Measurements from ENCODE around the gene ACTL7A. TPM values are rescaled to one million over a fixed set of nuclear protein-coding genes. Genes with fewer than 3 reads are reported as not detected.

The ACTL7A gene
- polyA plus RNA-seq, 1 donor from 2014 or later, result not detected

GRCh38 chr9:108863891-108864290 lies 1.8 kb downstream of the ACTL7A start:
- Histone ChIP-seq H3K4me3 (ENCODE audit: low read length) (no peak overlapping the region), H3K79me2 (replicated peaks; ENCODE audit: insufficient read depth, low read length) (no peaks in the 10 kb centered on the region), H3K36me3 (ENCODE audit: insufficient read depth, low read length) (peaks cover 11% of the 10 kb centered on the region), H3K4me2 (ENCODE audit: low read length) (no peak overlapping the region), H3K27me3 (ENCODE audit: insufficient read depth, low read depth, low read length) (no peaks in the 10 kb centered on the region), H3F3A (ENCODE audit: insufficient read depth, low read length, poor library complexity, severe bottlenecking) (peaks cover 7% of the 10 kb centered on the region), H3K9ac (ENCODE audit: low read length) (no peak overlapping the region), H3K9me2 (ENCODE audit: insufficient read depth, low read length) (no peaks in the 10 kb centered on the region), H3K27ac (ENCODE audit: low read length) (no peak overlapping the region), H3K9me3 (ENCODE audit: low read length) (no peaks in the 10 kb centered on the region), H4K20me1 (ENCODE audit: insufficient read depth) (no peaks in the 10 kb centered on the region), H2AFZ (ENCODE audit: low read depth, low read length) (no peak overlapping the region)
- no peak for TF ChIP-seq POLR2AphosphoS5 (IDR thresholded peaks at IDR 0.05)
- no peak for TF ChIP-seq SMC3 (conservative IDR thresholded peaks at IDR 0.05; ENCODE audit: poor library complexity)
- TF ChIP-seq, protein P1, sequence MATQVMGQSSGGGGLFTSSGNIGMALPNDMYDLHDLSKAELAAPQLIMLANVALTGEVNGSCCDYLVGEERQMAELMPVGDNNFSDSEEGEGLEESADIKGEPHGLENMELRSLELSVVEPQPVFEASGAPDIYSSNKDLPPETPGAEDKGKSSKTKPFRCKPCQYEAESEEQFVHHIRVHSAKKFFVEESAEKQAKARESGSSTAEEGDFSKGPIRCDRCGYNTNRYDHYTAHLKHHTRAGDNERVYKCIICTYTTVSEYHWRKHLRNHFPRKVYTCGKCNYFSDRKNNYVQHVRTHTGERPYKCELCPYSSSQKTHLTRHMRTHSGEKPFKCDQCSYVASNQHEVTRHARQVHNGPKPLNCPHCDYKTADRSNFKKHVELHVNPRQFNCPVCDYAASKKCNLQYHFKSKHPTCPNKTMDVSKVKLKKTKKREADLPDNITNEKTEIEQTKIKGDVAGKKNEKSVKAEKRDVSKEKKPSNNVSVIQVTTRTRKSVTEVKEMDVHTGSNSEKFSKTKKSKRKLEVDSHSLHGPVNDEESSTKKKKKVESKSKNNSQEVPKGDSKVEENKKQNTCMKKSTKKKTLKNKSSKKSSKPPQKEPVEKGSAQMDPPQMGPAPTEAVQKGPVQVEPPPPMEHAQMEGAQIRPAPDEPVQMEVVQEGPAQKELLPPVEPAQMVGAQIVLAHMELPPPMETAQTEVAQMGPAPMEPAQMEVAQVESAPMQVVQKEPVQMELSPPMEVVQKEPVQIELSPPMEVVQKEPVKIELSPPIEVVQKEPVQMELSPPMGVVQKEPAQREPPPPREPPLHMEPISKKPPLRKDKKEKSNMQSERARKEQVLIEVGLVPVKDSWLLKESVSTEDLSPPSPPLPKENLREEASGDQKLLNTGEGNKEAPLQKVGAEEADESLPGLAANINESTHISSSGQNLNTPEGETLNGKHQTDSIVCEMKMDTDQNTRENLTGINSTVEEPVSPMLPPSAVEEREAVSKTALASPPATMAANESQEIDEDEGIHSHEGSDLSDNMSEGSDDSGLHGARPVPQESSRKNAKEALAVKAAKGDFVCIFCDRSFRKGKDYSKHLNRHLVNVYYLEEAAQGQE (IDR thresholded peaks at IDR 0.05; ENCODE audit: borderline replicate concordance), result no peak
- TF ChIP-seq EP300 (conservative IDR thresholded peaks at IDR 0.05; ENCODE audit: poor library complexity, severe bottlenecking), result no peak
- no peak for TF ChIP-seq TAF1 (IDR thresholded peaks at IDR 0.05; ENCODE audit: low read depth)
- TF ChIP-seq MXI1 (conservative IDR thresholded peaks at IDR 0.05; ENCODE audit: poor library complexity, severe bottlenecking), result no peak
- no peak for TF ChIP-seq RAD21 (conservative IDR thresholded peaks at IDR 0.05)
- TF ChIP-seq, protein P2, sequence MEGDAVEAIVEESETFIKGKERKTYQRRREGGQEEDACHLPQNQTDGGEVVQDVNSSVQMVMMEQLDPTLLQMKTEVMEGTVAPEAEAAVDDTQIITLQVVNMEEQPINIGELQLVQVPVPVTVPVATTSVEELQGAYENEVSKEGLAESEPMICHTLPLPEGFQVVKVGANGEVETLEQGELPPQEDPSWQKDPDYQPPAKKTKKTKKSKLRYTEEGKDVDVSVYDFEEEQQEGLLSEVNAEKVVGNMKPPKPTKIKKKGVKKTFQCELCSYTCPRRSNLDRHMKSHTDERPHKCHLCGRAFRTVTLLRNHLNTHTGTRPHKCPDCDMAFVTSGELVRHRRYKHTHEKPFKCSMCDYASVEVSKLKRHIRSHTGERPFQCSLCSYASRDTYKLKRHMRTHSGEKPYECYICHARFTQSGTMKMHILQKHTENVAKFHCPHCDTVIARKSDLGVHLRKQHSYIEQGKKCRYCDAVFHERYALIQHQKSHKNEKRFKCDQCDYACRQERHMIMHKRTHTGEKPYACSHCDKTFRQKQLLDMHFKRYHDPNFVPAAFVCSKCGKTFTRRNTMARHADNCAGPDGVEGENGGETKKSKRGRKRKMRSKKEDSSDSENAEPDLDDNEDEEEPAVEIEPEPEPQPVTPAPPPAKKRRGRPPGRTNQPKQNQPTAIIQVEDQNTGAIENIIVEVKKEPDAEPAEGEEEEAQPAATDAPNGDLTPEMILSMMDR (IDR thresholded peaks at IDR 0.05; ENCODE audit: poor library complexity, severe bottlenecking), result no peak
- TF ChIP-seq EZH2 (IDR thresholded peaks at IDR 0.05; ENCODE audit: borderline replicate concordance, insufficient read depth, low read length, poor library complexity, severe bottlenecking), result no peak

DNA sequence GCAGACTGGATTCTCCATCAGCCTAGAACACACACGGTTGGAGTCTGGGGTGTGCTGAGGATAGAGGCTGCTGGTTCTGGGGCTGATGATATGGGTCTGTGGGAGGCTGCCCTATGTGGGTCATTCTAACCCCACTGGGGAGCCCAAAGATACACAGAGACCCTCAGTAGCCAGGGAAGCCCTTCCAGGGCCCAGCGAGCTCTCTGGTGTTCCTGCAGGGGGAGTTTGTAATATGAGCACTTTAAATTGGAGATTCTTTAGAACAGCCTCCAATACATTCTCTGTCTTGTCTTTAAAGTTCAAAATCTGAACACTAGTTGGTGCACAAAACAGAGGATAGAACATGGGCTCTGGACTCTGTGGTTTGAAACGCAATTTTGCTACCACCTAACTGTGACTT lies 2.4 kb downstream of the ACTL7A start:
- no peaks in the 10 kb centered on the region for H3K79me2 ChIP-seq (replicated peaks; ENCODE audit: insufficient read depth, low read length)
- H3K4me2 ChIP-seq (ENCODE audit: low read length), result no peak overlapping the region
- no peaks in the 10 kb centered on the region for H3K9me2 ChIP-seq (ENCODE audit: insufficient read depth, low read length)
- no peaks in the 10 kb centered on the region for H3K27me3 ChIP-seq (ENCODE audit: insufficient read depth, low read depth, low read length)
- H3K4me3 ChIP-seq (ENCODE audit: low read length), result no peak overlapping the region
- H4K20me1 ChIP-seq (ENCODE audit: insufficient read depth), result no peaks in the 10 kb centered on the region
- no peak overlapping the region for H3K27ac ChIP-seq (ENCODE audit: low read length)
- no peaks in the 10 kb centered on the region for H3K9me3 ChIP-seq (ENCODE audit: low read length)
- peaks cover 7% of the 10 kb centered on the region for H3F3A ChIP-seq (ENCODE audit: insufficient read depth, low read length, poor library complexity, severe bottlenecking)
- H3K36me3 ChIP-seq (ENCODE audit: insufficient read depth, low read length), result peaks cover 11% of the 10 kb centered on the region
- TF ChIP-seq, protein P1 (IDR thresholded peaks at IDR 0.05; ENCODE audit: borderline replicate concordance), result no peak
- TF ChIP-seq RAD21 (conservative IDR thresholded peaks at IDR 0.05), result no peak
- TF ChIP-seq POLR2AphosphoS5 (IDR thresholded peaks at IDR 0.05), result no peak
- TF ChIP-seq MXI1 (conservative IDR thresholded peaks at IDR 0.05; ENCODE audit: poor library complexity, severe bottlenecking), result no peak
- no peak for TF ChIP-seq EP300 (conservative IDR thresholded peaks at IDR 0.05; ENCODE audit: poor library complexity, severe bottlenecking)
- no peak for TF ChIP-seq SMC3 (conservative IDR thresholded peaks at IDR 0.05; ENCODE audit: poor library complexity)
- no peak overlapping the region for H2AFZ ChIP-seq (ENCODE audit: low read depth, low read length)
- no peak overlapping the region for H3K9ac ChIP-seq (ENCODE audit: low read length)

All from neural cell (in vitro differentiated cells).